Pancreas (tissue), 10 donors: ENCODE measurements around the gene TMEM114. TPM values are rescaled to one million over a fixed set of nuclear protein-coding genes. Genes with fewer than 3 reads are reported as not detected.

Source experiments
- ATAC-seq, 4 donors: fragments of 200-7000 bp; cut with Tn5 transposase; one replicate each; pipeline versions ENCODE4 v1.8.0 to v1.9.1; 2020; ENCODE audit warnings: mild to moderate bottlenecking in 4 of 4, moderate library complexity in 4 of 4
- DNase-seq, 6 donors: peaks; one replicate each; pipeline ENCODE4 v3.0.0-alpha.2; 2020
- FAIRE-seq: peaks from 2 replicates; lab custom pipeline; 2012; peaks lifted over from hg19 to GRCh38; lab: Jason Lieb, UNC
- H3K27ac ChIP-seq, 4 donors: fragments of 200-600 bp; sonication (generic); 1 replicate in 3 of 4; 2 replicates in 1 of 4; pipeline versions ENCODE4 v1.5.0 to v1.8.0; 2020
- H3K27me3 ChIP-seq, 4 donors: fragments of 200-600 bp; one replicate each; pipeline ENCODE4 v1.8.0; 2021
- H3K36me3 ChIP-seq, 3 donors: fragments of 200-600 bp; sonication (generic) in 1 of 3; one replicate each; pipeline versions ENCODE4 v1.5.0 to v1.8.0; 2020 to 2021
- H3K4me1 ChIP-seq, 3 donors: fragments of 200-600 bp; one replicate each; pipeline ENCODE4 v1.8.0; 2021
- H3K4me3 ChIP-seq, 4 donors: fragments of 200-600 bp; sonication (generic) in 2 of 4; one replicate each; pipeline versions ENCODE4 v1.5.0 to v1.8.0; 2020 to 2021
- H3K9me3 ChIP-seq, 4 donors: fragments of 200-600 bp; one replicate each; pipeline ENCODE4 v1.8.0; 2021
- CTCF ChIP-seq, 4 donors: fragments of 200-600 bp; sonication (generic) in 3 of 4; IDR thresholded peaks; one replicate each; pipeline versions ENCODE4 v1.5.0 to v1.8.0; 2021; ENCODE audit warnings: antibody characterized with exemption in 4 of 4
- WGBS, 2 donors: extraction: QIAGEN DNeasy Blood & Tissue Kit; methylation state at CpG; one replicate each; pipeline ENCODE4 v1.1.7; 2013; 5-methylcytosine and 5-hydroxymethylcytosine counted together
- intact Hi-C, 3 donors: fragments of 100-400 bp; cut with DNase I; formaldehyde crosslinking; loops; one replicate each; pipeline versions ENCODE4 v1.11.1 to v1.14.2; 2022
- polyA plus RNA-seq, 2 donors: library from polyadenylated mRNA; stranded (reverse); fragments of 200-250 nt; gene quantifications; one replicate each; pipeline ENCODE4 v1.2.3, GENCODE V29; 2013
- total RNA-seq, 6 donors: library from RNA; stranded (reverse); fragmentation: NEBNext Ultra II Directional in 4 of 6; extraction: Animal tissue kit (Norgen Biotek cat#: 25700) in 4 of 6; gene quantifications; one replicate each; pipeline versions ENCODE4 v1.2.1 to v1.2.4, GENCODE V29; 2021 to 2023
- donor health status: healthy with polysubstance abuse.
- donor health status: DM: no; HTN: no; CAD: no; lungs with moderate emphysema.
- donor health status: DM: no; HTN: no; CAD: no.
- donor health status: control.
- donor health status: control.
- donor health status: Bipolar disorder and iron deficiency.
- donor health status: DM: yes; HTN: yes; CAD: no.
- donor health status: DM: no; HTN: no; CAD: no.
- donor health status: DM: no; HTN: no; CAD: no.
- donor health status: DM: yes; HTN: yes; CAD: no.

Gene TMEM114
- total and polyA plus RNA-seq, 8 donors = not detected

GRCh38 chr16:8631818-8632465 is 41.6 kb upstream of the TMEM114 start:
- H3K4me1 ChIP-seq = no peaks in the 10 kb centered on the region
- FAIRE-seq (no peak), ATAC-seq (no peak), DNase-seq (no peak)
- no peaks in the 10 kb centered on the region for H3K9me3 ChIP-seq
- whole genome bisulfite sequencing, 2 donors = 66 to 70% methylated on average over 15 of the region's 15 CpGs
- TF ChIP-seq CTCF (IDR thresholded peaks at IDR 0.05) = no peak
- peaks cover 4 to 47% (median 20%) of the 10 kb centered on the region in 3 donors for H3K36me3 ChIP-seq
- no peaks in the 10 kb centered on the region for H3K27me3 ChIP-seq
- intact Hi-C loops = no loop called here
- peak overlapping the region in 2 of 4 donors; percentile 22 to 50 for H3K27ac ChIP-seq
- H3K4me3 ChIP-seq = no peak overlapping the region

- no peak for TF ChIP-seq CTCF (IDR thresholded peaks at IDR 0.05)
- no peak for ATAC-seq
- peak overlapping the region in 1 of 4 donors; percentile 50 for H3K27ac ChIP-seq
- whole genome bisulfite sequencing, 2 donors = 89 to 93% methylated on average over 9 of the region's 9 CpGs
- no peaks in the 10 kb centered on the region for H3K27me3 ChIP-seq
- no peaks in the 10 kb centered on the region for H3K4me1 ChIP-seq
- FAIRE-seq = no peak
- intact Hi-C loops = no loop called here
- H3K36me3 ChIP-seq = peaks cover 4 to 46% (median 20%) of the 10 kb centered on the region in 3 donors
- DNase-seq = no peak
- H3K9me3 ChIP-seq = no peaks in the 10 kb centered on the region
- no peak overlapping the region for H3K4me3 ChIP-seq
Measured at GRCh38 chr16:8631373-8631772, 41.1 kb upstream of the TMEM114 start.

GRCh38 chr16:8630255-8630953 is 40.1 kb upstream of the TMEM114 start:
- peaks cover 4 to 45% (median 20%) of the 10 kb centered on the region in 3 donors for H3K36me3 ChIP-seq
- intact Hi-C loops = no loop called here
- 86 to 90% methylated on average over 11 of the region's 11 CpGs for WGBS, 2 donors

GRCh38 chr16:8628981-8629725 is 38.8 kb upstream of the TMEM114 start:
- Histone ChIP-seq H3K4me1 (no peaks in the 10 kb centered on the region), H3K27ac (no peak overlapping the region), H3K27me3 (no peaks in the 10 kb centered on the region), H3K9me3 (no peaks in the 10 kb centered on the region), H3K36me3 (peaks cover 4 to 42% (median 20%) of the 10 kb centered on the region in 3 donors), H3K4me3 (no peak overlapping the region)
- 95% methylated on average over 16 of the region's 16 CpGs for WGBS, 2 donors
- DNase-seq (no peak), ATAC-seq (no peak), FAIRE-seq (no peak)
- intact Hi-C loops = no loop called here
- TF ChIP-seq CTCF (IDR thresholded peaks at IDR 0.05) = no peak

More at GRCh38 chr16:8630255-8630953, 40.1 kb upstream of the TMEM114 start:
- FAIRE-seq (no peak), DNase-seq (no peak), ATAC-seq (no peak)
- Histone ChIP-seq H3K9me3 (no peaks in the 10 kb centered on the region), H3K4me3 (no peak overlapping the region), H3K27me3 (no peaks in the 10 kb centered on the region), H3K4me1 (no peaks in the 10 kb centered on the region), H3K27ac (no peak overlapping the region)
- no peak for TF ChIP-seq CTCF (IDR thresholded peaks at IDR 0.05)
